GM19328 (cell line): ENCODE measurements around the gene SEBOX.
"Not testable (repeated sequence)": the region's sequence is repeated elsewhere in the genome, so short reads cannot be mapped to it uniquely, and the experiment has no call there.

Experiments used
- ATAC-seq: cut with Tn5 transposase; IDR thresholded peaks from one replicate; pipeline ENCODE4 v1.9.1; 2021; ENCODE audit warnings: mild to moderate bottlenecking, moderate library complexity; ENCODE audit not compliant: unreplicated experiment

SEBOX gene

DNA sequence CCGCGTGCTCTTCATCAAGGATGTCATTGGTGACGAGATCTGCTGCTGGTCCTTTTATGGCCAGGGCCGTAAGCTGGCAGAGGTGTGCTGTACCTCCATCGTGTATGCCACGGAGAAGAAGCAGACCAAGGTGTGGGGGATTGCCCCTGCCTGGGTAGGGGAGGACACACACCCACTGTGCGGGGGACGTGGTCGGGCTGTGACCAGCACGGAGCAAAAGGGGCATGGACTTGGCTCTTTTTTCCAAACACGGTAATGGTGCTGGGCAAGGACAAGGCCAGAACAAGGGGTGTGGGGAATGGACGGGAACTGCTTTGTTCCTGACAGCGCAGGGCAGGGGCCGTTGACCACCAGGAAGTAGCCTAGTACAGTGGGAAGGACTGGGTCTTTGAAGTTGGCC lies 22.7 kb downstream of the SEBOX start:
- ATAC-seq: no peak

DNA sequence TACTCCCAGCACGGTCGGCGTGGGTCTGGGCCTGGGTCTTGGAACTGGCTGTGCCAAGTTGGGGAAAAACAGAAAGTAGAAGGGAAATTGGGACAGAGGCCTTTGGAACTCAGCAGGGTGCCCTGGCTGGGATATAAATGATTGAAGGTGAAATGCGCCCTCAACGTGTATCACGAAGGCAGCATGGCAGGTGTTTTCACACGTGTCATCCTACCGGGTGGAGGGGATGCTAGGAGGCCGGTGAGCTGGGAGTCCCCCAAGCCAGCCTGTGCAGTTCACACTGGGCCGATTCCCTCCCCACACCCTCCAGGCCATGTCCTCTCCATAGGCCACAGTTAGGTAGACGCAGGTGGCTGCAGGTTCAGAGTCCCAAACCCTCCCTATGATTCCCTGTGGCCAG lies 23.5 kb downstream of the SEBOX start:
- no peak for ATAC-seq

DNA sequence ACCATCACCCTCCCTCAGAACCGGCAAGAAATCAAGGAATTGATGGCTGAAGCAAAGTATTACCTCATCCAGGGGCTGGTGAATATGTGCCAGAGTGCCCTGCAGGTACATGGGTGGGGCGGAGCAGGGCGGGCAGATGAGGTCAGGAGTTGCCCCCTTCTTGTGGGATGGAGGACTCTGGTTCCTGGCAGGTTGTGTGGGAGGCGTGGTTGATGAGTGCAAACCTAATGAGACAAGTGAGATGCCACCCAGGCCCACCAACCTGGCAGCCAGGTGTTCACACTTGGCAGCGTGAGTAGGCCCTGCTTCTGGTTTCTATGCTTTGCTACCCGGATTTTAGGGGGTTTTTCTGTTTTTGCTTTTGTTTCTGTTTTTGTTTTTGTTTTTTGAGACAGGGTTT lies 24.6 kb downstream of the SEBOX start:
- ATAC-seq: no peak

DNA sequence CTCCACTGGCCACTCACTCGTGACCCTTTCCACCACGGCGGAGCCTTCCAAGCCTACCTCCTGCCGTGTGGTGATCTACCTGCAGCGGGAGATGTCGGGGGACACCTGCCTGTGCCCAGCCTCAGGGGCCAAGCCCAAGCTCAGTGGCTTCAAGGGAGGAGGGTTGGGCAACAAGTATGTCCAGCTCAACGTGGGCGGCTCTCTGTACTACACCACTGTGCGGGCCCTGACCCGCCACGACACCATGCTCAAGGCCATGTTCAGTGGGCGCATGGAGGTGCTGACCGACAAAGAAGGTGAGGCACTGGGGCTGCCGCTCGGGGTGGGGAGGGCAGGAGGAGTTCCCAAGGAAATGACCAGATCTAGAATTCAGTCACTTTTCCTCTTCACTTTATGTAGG lies 25.6 kb downstream of the SEBOX start:
- ATAC-seq: no peak

DNA sequence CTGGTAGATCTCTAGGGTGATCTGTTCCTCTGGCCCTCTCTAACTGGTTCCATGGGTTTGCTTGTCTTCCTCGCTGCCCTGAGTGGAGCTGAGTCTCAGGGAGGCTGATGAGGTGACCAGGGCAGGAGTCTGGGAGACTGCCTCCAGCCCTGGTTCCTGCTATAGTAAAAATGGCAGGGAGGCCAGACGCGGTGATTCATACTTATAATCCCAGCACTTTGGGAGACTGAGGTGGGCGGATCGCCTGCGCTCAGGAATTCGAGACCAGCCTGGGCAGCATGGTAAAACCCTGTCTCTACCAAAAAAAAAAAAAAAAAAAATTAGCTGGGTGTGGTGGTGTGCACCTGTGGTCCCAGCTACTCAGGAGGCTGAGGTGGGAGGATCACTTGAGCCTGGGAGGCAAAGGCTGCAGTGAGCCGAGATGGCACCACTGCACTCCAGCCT lies 26.2 kb downstream of the SEBOX start:
- not testable (repeated sequence) for ATAC-seq

DNA sequence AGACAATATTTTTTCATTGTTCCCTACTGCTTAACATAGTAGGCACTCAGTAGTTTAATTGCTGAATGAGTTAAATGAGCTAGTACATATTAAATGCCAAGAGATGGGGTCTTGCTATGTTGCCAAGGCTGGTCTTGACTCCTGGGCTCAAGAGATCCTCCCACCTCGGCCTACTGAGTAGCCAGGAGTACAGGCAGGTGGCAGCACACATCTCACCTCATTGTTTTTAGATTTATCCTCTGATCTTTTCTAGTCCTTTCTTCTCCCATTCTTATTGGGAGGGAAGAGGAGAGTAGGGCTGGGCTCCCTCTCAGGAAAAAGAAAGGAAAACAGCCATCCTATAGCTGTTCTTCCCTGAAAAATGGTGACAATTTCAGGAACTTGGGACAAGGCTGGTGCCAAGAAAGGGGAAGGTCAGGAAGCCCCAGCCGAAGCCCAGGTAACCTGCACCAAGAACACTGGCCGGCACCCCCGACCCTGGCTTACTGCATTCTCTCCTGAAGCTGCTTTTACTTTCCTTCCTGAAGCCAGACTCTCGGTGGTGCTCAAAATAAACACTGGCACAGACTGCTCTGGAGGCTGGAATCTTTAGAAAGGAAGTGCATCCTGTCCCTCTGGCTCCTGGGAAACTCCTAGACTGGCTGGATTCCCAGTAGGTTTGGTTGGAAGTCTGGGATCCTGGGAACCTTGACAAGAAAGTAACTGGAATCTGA lies 26.8 kb downstream of the SEBOX start:
- no peak for ATAC-seq

DNA sequence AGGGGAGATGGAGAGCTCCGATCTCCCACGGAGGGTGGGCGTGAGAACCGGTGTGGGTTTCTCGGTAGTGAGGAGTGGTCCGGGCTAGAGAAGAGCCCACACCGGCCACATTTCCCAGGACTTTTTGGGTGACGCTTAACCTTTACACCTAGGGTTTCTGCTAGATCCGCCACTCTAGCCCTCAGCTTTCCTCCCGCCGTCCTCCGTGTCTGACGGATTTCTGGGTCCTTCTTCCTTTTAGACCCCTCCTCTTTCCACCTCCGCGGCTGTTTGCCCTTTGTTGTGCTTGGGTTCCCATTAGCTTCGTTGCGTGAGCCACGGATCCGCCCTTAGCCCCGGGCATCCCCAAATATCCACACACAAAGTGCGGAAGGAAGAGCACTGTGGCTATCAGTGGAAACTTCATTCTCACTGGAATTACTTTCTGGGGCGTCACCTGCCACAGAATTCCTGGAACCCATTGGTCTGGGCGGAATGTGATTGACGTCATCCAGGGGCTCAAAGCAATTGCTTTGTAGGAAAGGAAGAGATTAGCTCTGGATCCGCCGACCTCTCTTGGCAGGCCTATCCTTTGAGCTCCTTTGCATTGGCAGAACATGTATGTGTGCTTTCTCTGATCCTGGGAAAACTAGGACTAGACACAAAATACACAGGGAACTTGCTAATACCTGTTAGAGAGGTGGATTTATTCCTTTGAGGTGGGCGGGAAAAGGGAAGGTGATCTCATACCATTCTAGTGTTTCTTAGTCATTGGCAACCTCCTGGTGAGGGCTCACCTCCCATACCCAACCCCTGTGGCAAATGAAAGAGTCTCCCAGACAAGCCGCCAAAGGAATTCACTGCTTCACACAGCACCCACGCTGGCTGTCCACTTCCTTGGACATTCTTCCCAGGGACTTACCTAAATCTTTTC lies 28.8 kb downstream of the SEBOX start:
- ATAC-seq: no peak

DNA sequence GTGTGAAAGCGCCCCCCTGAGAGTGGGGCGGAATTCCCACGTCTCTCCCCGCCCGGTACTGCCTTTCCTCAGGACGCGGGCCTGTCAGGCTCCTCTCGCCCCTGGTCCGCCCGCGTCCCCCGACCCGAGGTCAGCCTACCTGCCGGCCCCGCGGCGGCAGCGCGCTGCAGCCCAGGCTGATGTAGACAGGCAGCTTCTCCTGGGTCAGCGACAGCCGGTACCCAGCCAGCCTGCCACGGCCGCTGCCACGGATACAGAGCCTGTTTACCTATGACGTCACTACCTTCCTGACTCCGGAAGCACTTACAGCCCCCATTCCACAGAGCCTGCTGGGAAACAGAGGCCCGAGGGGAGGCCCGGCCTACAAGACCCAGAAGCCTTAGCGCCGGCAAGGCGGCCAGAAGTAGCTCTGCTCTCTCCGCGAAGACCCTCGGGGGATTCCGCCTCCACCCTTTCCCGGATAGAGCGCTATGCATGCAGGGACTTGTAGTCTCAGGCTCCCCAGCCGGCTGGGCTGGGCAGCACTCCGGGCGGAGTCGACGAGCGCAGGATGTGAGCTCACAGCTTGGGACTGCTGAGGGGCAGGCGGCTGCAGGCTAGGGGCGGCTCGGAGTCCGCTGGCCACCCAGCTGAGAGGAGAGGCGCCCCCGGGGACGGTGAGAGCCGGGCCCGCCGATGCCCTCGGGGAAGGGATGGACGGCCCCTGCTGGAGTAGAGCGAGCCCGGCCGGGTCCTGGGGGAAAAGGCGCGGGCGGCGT lies 29.6 kb downstream of the SEBOX start, which contains the start of the genes IFT20 and TNFAIP1:
Gene IFT20, minus strand, starts transcription at position 272 of the 758 bp plus-strand sequence. CDS start 3,487 bp downstream, outside the sequence.
Gene TNFAIP1, plus strand, starts transcription at position 561 of the 758 bp plus-strand sequence. CDS start 3,761 bp downstream, outside the sequence.
- peak; percentile 95 for ATAC-seq

DNA sequence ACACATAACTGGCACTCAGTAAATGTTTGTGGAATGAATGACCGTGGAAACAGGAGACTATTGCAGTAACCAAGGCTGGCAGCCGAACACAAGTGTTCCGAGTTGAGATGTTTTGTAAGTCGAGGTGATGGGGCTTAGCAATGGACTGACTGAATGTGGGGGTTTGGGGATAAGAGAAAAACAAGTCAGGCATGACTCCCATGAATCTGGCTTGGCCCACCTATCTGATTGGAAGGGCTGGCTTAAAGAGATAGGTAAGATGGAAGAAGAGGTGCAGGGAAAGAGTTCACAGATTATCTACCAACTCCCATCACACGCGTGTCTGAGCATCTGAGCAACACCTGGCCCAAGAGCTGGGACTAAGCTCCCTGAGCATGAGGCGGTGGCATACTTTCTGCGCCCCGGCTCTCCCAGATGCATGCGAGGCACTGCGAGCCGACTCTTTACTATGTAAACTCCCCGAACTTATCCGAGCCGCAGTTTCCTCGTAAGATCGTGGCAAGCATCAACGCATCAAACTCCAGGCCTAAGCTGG lies 30.3 kb downstream of the SEBOX start:
- ATAC-seq: no peak

DNA sequence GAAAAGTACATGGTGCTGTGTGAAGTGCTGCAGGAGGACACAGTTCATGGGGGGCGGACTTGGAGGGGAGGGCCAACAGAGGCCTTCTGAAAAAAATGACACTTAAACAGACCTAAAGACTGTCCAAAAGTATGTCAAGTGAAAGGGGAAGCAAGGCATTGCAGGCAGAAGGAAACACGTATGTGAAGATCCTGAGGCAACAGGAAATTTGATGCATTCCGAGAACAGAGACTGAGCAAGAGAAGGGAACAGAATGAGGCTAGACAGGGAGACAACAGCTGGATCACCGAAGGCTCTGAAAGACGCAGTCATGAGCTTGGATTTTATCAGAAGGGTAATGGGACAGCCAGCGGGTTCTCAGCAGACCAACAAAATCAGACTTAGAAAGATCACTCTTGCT lies 30.8 kb downstream of the SEBOX start:
- no peak for ATAC-seq

DNA sequence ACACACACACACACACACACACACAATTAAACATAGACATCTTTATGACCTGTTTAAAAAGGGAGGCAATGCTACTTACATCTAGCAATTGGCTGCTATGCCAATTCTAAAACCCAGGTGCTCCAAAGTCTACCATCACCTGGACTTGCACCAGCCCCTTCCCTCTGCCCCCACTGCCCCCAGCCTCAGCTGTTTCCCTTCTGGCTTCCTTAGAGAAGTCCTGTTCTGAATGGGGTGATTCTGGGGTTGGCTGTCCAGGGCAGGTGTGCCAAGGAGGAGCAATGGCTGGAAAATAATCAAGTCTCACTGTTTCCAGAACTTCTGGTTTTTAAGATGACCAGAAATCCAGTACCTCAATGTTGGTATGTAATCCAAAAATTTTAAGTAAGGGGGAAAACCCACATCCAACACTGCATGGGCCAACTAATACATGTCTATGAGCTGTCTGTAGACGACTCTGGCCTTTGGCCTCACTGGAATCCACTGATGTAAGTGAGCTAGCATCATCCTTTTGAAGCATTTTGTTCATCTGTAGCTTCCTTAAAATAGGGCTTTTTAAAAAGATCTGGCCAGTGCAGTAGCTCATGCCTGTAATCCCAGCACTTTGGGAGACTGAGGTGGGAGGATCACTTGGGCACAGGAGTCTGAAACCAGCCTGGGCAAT lies 31.8 kb downstream of the SEBOX start:
- no peak for ATAC-seq

DNA sequence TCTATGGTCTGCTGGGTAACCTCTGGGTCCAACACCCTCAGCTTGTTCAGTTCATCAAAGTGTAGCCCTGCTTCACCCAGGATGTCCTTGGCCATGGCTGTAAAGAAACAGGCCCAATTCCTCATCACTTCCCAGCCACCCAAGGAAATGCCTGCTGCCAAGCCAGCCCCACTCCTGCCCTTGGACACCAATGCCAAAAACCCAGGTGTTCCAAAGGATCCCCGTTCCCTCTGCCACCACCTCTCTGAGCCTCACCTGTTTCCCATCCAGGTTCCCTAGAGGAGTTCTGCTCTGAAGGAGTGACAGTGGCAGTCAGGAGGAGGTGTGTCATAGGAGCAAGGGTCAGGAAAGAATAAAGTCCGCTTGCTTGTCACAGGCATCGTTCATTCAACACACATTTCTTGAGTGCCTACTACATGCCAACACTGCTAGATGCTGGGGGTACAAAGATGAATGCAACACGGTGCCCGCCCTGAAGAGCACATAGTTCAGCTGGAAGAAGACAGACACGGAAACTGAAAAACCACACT lies 33.0 kb downstream of the SEBOX start:
- ATAC-seq: no peak

DNA sequence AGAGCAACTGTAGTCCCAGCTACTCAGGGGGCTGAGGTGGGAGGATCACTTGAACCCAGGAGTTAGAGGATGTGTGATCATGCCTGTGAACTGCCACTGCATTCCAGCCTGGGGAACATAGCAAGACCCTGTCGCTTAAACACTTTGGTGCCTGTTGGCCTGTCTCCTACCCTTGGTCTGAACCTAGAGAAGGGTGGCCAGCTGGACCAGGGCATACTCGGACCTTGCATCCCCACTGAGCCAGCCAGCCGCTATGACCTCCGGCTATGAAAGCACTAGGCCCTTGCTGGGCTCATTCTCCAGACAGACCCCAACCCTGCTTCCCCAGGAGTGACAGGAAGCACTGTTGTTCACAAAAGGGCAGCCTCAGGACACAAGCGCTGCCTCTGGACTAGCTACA lies 34.3 kb downstream of the SEBOX start:
- no peak for ATAC-seq

DNA sequence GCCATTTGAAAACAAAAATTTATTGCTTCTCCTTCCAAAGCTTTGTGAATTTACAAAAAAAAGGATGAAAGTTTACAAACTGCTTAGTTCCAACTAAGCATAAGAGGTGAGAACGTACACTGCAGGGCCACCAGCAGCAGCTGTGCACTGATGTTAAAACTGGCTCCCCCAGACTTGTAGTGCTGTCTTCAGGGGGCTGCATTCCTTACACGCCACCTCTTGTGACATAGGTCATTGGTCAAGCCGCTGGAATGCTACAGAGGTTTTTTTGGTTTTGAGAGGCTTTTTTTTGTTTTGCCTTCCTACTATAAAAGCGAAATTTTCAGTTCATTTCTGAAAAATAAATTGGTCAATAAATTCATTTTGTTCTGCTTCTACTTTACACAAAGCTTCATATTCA lies 36.7 kb downstream of the SEBOX start:
- ATAC-seq: no peak

DNA sequence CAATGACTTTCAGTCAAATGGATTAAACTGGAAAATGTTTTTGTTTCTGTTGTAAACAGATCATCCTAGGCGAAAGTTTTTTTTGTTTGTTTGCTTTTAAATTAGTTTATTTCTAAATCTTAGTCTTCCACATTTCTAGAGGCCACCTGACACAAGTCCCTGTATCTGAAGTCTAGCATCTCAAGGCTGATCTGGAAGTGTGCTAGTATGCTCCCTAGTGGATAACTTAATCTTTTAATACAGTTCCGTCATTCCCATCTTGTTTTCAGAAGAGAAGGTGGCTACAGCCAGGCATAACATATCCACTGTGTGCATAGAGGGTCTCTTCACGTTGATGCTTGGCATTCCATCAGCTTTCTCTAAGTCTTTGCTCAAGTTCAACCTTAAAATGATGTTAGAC lies 37.3 kb downstream of the SEBOX start:
- no peak for ATAC-seq

DNA sequence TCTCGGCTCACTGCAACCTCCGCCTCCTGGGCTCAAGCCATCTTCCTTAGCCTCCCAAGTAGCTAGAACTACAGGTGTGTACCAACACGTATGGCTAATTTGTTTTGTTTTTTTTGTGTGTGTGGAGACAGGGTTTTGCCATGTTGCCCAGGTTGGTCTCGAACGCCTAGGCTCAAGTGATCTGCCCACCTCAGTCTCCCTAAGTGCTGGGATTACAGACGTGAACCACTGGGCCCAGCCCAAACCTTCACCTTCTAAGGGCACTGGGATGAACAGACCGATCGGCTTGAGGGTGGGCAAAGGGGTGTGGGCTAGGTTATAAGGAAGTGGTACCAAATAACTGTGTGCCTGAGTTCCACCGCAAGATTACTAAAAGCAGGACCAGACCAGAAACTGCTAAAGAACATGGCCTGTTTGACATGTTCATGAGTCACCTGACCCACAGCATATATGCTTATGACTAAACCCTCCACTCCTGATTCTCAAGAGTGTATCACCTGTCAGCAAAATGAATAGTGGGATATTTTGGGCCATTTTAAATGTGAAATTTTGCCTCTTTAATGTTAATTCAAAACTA lies 37.9 kb downstream of the SEBOX start:
- ATAC-seq: no peak

DNA sequence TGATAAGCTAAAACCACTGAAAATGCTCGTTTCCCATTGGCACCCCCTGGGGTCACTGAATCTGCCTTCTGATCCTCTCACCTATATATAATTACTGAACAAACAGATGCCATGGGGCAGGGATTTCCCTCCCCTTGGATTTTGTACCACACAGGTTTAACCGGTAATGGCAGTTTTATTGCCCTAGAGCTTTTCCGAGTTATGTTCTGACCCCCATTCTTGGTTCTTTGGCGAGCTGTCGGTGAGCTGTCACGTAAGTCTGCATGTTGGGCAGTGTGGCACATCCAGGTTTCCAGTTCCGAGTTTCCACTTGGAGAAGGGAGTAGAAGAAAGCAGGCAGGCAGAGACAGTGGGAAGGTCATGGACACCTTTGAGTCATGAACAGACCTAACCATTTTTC lies 38.9 kb downstream of the SEBOX start:
- no peak for ATAC-seq

DNA sequence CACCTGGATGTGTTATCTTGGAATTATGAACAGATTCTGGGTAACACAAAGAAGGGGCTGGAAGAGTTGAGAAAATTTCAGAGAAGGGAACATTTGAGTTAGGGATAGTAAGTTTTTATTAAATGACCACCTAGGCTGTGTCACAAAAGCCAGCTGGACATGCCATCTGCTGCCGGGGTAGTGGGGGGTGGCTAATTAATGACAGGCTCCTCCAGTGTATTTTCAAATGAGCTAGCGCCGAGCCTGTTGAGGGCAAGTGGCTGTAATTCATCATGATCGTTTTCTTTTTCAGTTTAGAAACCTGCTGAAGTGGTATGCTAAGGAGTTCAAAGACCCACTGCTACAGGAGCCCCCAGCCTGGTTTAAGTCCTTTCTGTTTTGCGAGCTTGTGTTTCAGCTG lies 39.8 kb downstream of the SEBOX start:
- no peak for ATAC-seq

DNA sequence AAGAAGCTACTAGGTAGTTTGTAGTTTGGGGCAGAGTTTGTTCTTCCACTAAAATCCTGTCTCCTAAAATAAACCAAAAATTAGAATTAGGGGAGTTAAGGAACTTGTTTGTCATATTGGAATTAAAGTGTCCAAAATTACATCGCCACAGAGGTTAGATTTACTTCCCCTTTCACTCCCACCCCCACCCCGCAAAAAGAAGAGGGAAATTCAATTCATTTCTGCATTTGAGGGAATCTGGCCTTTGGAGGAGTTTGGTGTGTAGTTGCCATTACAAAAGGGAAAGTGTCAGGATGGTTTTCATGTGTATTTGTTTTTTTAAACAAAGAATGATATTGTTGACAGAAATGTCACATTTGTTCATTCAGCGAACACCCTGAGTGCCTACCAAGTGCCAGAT lies 40.2 kb downstream of the SEBOX start:
- no peak for ATAC-seq

DNA sequence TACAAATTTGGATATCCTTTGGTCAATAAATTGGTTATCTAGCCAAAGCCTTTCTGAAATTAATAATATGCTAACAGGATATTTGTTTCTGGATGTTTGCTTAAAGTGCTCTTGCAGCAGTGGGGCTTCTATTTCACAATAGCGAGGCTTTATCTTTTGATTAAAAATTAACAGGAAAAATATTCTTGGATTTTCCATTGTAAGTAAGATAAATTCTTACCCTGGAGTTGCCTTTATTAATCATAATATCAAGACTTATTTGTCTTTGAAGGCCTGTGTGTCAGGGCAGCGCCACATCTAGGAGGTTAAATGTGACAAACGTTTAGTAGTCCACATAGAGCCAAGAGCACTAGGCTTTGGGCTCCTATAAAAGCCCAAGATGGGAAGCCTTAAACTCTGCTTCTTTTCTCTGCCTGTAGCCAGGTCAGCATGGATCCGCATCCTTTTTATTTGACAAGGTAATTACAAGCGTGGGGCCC lies 40.7 kb downstream of the SEBOX start:
- ATAC-seq: no peak
